CD4-positive, alpha-beta T cell treated with Interleukin-21 for 1 hour (primary cell): ENCODE measurements around the gene LRP8.
"Not testable (repeated sequence)": the region's sequence is repeated elsewhere in the genome, so short reads cannot be mapped to it uniquely, and the experiment has no call there.

Experiments used
- DNase-seq: peaks from one replicate; pipeline ENCODE4 v3.0.0-alpha.2; 2020

Gene LRP8

DNA sequence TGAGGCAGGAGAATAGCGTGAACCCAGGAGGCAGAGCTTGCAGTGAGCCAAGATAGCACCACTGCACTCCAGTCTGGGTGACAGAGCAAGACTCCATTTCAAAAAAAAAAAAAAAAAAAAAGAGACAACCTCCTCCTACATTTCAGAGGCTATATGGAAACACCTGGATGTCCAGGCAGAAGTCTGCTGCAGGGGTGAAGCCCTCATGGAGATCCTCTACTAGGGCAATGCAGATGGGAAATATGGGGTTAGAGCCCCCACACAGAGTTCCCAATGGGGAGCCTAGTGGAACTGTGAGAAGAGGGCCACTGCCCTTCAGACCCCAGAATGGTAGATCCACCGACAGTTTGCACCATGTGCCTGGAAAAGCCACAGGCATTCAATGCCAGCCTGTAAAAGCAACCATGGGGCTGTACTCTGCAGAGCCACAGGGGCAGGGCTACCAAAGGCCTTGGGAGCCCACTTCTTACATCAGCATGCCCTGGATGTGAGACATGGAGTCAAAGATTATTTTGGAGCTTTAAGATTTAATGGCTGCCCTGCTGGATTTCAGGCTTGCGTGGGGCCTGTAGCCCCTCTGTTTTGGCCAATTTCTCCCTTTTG, 121.7 kb downstream of the LRP8 start:
- DNase-seq, result peak; percentile 20

DNA sequence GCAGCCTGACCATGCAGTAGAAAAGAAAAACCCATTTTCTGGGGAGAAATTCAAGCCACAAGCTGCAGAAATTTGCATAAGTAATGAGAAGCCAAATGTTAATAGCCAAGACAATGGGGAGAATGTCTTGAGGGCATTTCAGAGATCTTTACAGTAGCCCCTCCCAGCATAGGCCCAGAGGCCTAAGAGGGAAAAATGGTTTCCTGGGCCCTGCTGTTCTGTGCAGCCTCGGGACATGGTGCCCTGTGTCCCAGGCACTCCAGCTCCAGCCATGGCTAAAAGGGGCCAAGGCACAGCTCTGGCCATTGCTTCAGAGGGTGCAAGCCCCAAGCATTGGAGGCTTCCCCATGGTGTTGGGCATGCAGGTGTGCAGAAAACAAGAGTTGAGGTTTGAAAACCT, 122.4 kb downstream of the LRP8 start:
- not testable (repeated sequence) for DNase-seq

GRCh38 chr1:53203466-53203865, 124.4 kb downstream of the LRP8 start:
- no peak for DNase-seq

GRCh38 chr1:53198241-53198651, 129.6 kb downstream of the LRP8 start:
- no peak for DNase-seq

- DNase-seq, result peak; percentile 4
Observed at GRCh38 chr1:53197291-53198200, 130.3 kb downstream of the LRP8 start.

DNA sequence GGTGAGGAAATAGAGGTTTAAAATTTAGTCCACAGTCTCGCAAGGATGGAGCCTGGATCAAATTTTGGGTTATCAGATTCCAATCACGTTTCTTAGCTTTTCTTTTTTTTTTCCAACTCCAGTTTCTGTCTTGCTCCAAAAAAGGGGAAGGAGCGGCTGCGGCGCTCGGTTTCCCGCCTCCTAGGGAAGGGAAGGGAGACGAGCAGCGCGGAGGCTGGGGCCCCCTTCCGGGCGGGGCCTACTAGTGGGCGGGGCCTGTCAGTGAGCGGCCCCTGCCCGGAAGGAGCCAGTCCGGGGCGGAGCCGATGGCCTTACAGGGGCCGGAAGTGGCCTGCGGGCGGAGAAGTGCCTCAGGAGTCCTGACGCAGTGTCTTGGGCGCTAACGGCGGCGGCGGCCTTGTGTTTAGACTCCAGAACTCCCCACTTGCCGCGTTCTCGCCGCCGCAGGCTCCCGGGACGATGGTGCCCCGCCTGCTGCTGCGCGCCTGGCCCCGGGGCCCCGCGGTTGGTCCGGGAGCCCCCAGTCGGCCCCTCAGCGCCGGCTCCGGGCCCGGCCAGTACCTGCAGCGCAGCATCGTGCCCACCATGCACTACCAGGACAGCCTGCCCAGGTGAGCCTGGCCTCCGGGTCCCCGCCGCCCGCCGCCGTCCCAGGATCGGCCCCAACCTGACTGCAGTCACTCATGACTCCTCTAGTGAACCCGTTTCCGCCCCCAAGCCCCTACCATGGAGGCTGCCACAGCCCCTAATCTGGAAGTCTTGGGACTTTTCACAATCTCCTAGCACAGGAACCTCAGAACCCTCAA, 131.2 kb downstream of the LRP8 start, which contains the start of gene CPT2:
Gene CPT2 (plus strand): TSS at position 340 of the 806 bp plus-strand sequence. CDS start 120 bp downstream, at position 460.
- peak; percentile 93 for DNase-seq

DNA sequence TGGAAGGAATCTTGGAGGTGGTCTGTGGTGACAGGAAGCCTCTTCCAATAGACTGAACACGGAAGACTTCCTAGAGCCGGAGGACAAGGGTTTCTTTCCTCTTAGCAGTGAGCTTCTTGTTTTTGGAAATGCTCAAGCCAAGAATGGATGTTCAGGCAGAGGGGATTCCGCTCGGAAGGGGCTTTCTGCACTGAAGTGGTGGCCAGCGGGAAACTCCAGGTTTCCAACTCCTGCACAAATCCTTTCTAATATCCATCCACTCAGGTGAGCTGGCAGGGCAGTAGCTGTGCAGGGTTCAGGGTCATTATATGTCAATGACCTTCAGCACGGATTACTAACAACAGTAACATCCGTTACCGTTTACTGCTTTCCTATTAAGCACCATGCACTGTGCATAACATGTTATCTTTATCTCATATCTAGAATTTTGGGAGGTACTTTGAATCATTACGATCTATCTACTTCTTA, 131.8 kb downstream of the LRP8 start:
- no peak for DNase-seq

GRCh38 chr1:53195246-53196016, 132.4 kb downstream of the LRP8 start:
- DNase-seq, result no peak
